Activated CD4-positive, CD25-positive, alpha-beta regulatory T cell treated with anti-CD3 and anti-CD28 coated beads, Interleukin-2, amount 50 U/mL, for 72 hours (primary cell): ENCODE data around the gene SYTL1.

Experiments
- DNase-seq: peaks from one replicate; pipeline ENCODE4 v3.0.0; 2021

The SYTL1 gene

DNA sequence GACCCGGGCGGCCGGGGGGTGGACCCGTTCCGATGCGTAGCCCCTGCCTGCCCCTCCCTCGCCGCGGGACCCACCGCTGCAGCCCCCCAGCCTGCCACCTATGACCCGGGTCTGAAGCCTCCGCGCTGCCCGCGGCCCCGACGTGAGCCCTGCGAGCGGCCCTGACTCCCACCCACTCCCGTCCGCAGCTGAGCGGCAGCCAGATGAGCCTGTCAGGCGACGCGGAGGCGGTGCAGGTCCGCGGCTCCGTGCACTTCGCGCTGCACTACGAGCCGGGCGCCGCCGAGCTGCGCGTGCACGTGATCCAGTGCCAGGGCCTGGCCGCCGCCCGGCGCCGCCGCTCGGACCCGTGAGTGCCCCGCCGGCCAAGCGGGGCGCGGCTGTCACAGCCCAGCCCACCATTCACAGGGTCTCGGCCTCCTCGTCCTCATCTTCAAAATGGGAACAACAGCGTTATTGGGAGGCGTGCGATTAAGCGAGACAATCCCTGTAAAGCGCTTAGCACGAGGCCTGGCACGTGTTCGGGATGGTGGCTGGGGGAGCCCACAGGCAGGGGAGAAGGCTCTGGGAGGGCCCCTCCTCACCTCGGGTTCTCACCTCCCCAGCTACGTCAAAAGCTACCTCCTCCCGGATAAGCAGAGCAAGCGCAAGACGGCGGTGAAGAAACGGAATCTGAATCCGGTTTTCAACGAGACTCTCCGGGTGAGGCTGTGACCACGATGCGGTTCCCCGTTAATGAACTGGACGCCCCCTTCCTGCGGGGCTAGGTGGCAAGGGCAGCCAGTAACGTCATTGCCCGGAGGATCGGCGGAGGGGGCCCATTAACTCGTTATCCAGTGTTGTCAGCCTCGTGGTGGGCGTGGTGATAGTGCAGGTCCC is 8.2 kb downstream of the SYTL1 start:
- no peak for DNase-seq

GRCh38 chr1:27350663-27351540 is 9.1 kb downstream of the SYTL1 start:
- no peak for DNase-seq

- no peak for DNase-seq
Observed at GRCh38 chr1:27351541-27352107, 9.8 kb downstream of the SYTL1 start.

DNA sequence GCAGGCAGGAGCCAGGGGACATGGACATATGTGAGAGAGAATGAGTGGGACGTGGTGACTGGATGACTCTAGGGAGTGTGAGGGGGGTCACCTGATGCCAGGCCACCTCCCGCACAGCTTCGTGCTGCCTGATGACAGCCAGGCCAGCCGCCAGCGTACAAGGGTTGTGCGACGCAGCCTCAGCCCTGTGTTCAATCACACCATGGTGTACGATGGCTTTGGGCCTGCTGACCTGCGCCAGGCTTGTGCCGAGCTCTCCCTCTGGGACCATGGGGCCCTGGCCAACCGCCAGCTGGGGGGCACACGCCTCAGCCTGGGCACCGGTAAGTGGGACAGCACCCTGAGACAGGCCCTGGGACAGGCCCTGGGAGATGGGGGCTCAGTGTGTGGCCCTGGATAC is 11.3 kb downstream of the SYTL1 start:
- no peak for DNase-seq

DNA sequence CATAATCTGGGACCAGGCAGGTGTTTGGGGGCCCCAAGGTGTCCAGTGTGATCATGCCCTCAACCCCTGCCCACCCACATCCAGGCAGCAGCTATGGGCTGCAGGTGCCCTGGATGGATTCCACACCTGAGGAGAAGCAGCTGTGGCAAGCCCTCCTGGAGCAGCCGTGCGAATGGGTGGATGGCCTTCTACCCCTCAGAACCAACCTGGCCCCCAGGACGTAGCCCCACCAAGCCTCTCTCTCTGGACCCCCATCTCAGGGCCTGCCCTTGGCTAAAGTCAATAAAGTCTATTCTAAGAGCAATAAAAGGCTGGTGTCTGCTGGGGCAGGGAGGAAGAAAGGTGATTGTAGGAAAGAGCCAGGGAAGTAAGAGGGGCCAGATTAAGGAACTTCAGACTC is 11.8 kb downstream of the SYTL1 start:
- no peak for DNase-seq

GRCh38 chr1:27355683-27356082 is 13.9 kb downstream of the SYTL1 start:
- DNase-seq, result no peak

- no peak for DNase-seq
Observed at GRCh38 chr1:27356277-27356618, 14.4 kb downstream of the SYTL1 start.

DNA sequence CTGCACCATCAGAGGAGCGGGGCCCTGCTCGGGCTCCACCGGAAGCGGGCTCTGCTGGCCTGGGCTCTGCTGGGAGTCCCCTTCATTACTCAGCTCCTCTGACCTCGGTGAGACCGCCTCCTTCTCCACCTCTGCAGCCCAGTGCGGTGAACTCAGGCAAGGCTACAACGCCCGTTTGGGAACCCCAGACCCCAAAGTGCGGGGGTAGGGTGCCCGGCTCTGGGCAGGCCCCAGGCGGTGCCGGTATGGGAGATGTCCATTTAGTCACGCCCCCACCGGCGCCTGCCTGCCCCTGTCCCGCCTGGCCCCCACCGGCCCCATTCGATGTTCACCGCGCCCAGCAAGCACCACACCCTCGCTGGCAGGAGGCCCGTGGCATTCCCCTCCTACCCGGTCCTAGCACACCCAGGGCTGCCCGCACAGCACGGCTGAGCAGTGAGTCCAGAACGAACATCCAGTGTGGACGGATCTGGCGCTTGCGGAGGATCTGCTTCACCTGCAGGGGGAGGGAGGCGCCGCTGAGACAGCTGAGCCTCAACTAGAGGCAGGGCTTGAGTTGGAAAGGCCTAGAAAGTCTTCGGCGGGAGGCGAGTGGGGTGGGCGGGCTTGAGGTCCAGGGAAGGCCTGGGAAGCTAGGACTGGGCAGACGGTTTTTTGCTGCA is 14.9 kb downstream of the SYTL1 start:
- DNase-seq, result peak; percentile 44

- DNase-seq, result peak; percentile 84
Observed at GRCh38 chr1:27357281-27358037, 15.6 kb downstream of the SYTL1 start.

- DNase-seq, result no peak
Observed at GRCh38 chr1:27358038-27358927, 16.5 kb downstream of the SYTL1 start.

DNA sequence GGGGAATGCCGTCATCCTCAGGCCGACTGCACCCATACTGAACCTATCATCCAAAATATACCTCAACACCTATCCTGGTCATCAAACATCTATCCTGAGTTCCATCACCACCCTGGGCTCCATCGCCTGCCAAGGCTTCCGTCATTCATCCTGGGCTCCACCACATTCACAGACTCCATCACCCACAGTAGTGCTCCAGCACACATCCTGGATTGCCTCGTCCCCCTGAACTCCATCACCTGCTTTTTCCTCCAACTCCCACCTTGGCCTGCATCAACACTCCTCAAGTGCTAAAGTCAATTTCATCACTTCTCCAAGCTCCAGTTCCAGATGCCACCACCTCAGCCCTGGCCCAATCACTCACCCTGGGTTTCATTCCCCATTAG is 17.1 kb downstream of the SYTL1 start:
- no peak for DNase-seq

DNA sequence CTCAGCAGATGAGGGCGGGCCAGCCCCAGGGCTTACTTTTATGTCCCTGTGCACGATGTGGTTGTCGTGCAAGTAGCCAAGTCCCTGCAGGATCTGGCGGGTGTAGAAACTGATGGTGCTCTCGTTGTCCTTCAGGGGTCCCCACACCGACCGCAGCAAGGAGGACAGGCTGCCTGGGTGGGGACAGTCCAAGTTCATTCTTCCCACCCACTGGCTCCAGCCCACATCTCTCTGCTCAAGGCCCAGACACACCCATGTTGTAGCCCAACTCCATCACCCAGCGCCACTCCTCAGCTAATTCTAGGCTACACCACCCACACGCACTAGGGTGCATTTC is 18.0 kb downstream of the SYTL1 start:
- no peak for DNase-seq

DNA sequence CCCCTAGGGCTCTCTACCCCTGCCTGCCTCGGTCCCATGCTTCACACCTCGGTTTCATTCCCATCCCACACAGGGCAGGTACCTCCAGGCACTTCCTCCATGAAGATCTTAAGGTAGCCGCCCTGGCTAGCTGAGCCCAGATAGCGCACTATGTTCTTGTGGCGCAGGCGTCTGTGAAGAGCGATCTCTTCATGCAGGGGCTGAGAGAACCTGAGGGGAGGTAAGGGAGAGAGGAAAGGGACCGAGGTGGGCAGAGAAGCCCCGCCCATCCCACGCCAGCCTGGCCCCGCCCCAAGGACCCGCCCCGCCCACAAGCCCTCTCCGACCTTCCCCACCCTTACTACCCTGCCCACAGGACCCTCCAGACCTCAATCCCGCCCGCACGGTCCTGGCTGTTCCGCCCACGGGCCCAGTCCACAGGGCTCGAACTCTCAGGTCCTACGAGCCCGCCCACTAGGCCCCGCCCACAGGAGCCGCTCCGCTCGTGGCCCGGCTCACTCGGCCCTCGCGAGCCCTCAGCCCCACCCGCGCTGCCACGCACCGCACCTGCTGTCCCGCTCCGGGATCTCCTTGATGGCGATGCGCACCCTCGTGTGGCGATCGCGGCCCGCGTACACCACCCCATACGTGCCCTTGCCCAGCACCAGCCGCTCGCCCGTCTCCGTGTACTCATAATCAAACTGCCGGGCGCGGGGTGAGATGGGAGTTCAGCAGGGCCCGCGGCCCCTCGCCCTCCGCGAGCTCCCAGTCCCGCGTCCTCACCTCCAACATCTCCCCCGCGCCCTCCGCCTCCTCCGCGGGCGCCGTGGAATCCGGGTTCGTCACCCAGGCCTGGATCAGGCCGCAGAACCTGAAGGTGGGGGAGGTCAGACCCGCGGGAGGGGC is 18.6 kb downstream of the SYTL1 start:
- DNase-seq, result peak; percentile 56

GRCh38 chr1:27361044-27361402 is 19.2 kb downstream of the SYTL1 start:
- no peak for DNase-seq

GRCh38 chr1:27361553-27361952 is 19.7 kb downstream of the SYTL1 start:
- DNase-seq, result no peak

- DNase-seq, result no peak
Observed at GRCh38 chr1:27363766-27364695, 22.2 kb downstream of the SYTL1 start.

DNA sequence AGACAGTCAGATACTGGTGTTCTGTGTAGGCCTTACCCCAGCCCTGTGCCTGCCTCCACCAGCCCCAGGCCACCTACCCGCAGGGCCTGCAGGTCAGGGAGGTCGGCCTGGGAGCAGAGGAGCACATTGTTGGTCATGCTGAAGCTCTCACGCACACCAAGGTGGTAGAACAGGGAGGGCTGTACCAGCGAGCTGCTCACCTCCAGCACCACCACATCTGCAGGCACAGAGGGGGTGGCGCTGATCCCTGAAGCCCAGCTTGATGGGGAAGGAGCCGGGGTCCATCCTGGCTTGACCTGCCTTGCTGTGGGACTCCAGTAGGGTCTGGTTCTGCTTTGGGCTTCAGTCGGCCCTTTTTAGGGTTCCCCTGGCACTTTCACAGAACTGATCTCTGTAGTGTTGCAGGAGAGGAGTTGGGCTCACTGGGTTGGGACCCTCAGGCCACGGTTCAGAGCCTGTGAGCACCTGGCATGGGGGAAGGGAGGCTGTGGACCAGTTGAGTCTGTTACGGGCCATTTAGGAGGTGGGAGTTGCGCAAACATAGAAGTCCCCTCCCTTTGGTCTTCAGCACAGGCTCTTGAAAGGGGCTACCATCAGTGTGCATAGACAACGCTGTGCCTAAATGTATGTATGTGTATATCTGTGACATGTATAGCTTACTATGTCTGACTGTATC is 23.0 kb downstream of the SYTL1 start:
- DNase-seq, result no peak

DNA sequence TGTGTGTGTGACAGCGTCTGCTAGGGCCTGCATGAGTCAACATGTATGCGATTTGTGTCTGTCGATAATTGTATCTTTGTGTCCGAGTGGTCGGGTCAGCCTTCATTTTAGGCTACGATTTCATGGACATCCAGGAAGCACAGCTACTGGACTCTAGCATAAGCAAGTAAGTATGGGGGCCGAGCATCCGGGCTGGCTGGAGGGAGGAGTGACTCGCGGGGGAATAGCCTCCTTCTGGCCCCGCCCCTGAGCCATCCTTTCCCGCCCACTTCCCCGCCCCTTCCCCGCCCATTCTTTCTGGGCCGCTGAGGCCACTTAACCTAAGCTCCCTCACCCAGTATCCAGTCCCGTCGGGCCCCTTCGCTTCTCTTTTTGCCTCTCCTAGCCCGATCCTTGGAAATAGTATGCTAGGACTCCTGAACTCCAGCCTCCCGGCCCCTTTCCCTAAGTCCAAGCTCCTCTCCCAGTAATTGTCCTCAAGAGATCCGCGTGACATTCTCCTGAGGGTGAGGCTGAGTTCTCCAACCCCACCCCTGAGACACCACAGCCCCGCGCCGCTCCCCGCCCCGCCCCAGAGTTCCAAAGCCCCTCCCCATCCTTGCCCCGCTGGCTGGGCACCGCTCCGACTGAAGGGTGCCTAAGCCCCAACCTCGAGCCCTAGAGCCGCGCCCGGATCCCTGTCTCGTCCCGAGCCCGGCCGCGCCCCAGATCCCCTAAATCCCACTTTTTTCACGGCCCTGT is 23.7 kb downstream of the SYTL1 start:
- peak; percentile 72 for DNase-seq
